Left cardiac atrium (tissue), 4 donors: ENCODE data around the gene UBLCP1. TPM values are rescaled to one million over a fixed set of nuclear protein-coding genes. Genes with fewer than 3 reads are reported as not detected.
A peak's percentile ranks its signal among the peaks of the same experiment; 100 is the strongest.
"Not testable (repeated sequence)": the region's sequence is repeated elsewhere in the genome, so short reads cannot be mapped to it uniquely, and the experiment has no call there.

ENCODE experiments used
- ATAC-seq, 2 donors: fragments of 200-7000 bp; cut with Tn5 transposase; one replicate each; pipeline ENCODE4 v1.9.1; 2020; ENCODE audit warnings: mild to moderate bottlenecking in 2 of 2, moderate library complexity in 2 of 2
- DNase-seq: peaks from one replicate; pipeline ENCODE4 v3.0.0-alpha.2; 2020
- intact Hi-C, 2 donors: fragments of 100-400 bp; cut with DNase I; formaldehyde crosslinking; loops; one replicate each; pipeline versions ENCODE4 v1.14.1 to v1.15.1; 2022 to 2023
- long read RNA-seq: library from polyadenylated mRNA; unstranded; transcript quantifications from one replicate; pipeline ENCODE4 v2.0.0, GENCODE V29; 2021
- total RNA-seq, 2 donors: library from RNA; stranded (reverse); fragmentation: NEBNext Ultra II Directional; extraction: Animal tissue kit (Norgen Biotek cat#: 25700); gene quantifications; one replicate each; pipeline ENCODE4 v1.2.1, GENCODE V29; 2021
- donor health status: DM: no; HTN: yes; CAD: no.
- donor health status: DM: no; HTN: yes; CAD: no; lungs with severe emphysema.
- donor health status: DM: yes; HTN: yes; CAD: no.
- donor health status: Dilated cardiomyopathy.

UBLCP1 gene
- total RNA-seq = 10 to 100 TPM; 13.6 to 15.5 TPM
- long read RNA-seq, transcript UBLCP1-201 (11 exons, 2,392 nt) = major isoform, 12 of 13 reads
- long read RNA-seq, partial matches to known transcripts = 1 of 13 reads
- long read RNA-seq, other reads (novel, unspliced or antisense) = 0 of 13 reads

DNA sequence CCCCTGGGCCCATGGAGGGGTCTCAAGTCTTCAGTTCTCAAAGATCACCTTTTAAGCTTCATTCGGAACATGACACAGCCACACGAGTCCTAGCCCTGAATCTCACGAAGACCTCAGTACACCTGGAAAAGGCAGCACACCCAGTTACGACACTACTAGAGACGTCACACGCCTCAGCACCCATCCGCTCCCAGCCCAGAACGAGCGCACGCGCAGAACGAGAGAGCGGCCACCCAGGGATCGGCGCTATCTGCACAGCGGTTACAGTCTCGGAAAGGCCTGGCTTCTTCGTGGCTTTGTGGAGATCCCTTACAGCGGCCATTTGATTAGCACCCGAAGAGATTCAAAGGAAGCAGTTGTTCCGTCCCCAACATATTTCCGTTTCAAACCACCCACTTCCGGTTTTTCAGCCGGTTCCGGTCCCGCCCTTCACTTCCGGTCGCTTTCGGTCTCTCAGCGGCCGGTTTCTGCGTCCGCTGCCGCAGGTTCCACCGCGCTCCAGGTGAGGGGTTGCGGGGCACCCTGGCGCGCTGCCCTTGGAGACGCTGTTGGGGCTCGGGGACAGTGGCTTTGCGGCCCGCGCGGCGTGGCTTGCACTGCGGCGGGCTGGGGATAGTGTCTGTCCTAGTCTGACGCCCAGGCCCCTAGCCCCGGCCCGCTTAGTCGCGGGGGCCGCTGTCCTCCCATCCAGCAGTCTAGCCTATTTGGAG lies at the start of gene UBLCP1:
TSS of gene UBLCP1 (plus strand) at position 432 of the 710 bp plus-strand sequence. CDS start 5,626 bp downstream, outside the sequence.
- peak; percentile 94 to 96 for ATAC-seq
- intact Hi-C loops = loop anchor here in 1 of 2 donors (2.0 kb wide), 1 partner anchor 106 kb away; no protein-coding TSS in a partner anchor
- peak; percentile 85 for DNase-seq

GRCh38 chr5:159214486-159215271 lies 48.4 kb upstream of the UBLCP1 start:
- DNase-seq (no peak), ATAC-seq (no peak)
- intact Hi-C loops = no loop called here

DNA sequence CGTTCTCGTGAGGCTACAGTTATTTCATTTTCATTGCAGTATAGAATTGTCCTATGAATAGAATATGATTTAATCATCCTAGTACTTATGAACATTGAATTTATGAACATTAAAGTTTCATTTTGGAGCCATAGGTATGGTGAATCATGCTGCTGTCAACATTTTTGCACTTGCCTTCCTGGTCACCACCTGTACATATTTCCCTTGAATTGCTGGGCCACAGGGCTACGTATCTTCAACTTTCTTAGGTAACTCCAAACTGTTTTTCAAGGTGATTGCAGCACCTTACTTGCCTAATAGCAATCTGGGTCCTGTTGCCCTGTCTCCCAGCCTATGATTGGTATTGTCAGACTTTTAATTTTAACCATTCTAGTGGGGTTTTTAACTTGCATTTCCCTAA lies 47.2 kb upstream of the UBLCP1 start:
- intact Hi-C loops = no loop called here
- ATAC-seq = no peak
- no peak for DNase-seq

DNA sequence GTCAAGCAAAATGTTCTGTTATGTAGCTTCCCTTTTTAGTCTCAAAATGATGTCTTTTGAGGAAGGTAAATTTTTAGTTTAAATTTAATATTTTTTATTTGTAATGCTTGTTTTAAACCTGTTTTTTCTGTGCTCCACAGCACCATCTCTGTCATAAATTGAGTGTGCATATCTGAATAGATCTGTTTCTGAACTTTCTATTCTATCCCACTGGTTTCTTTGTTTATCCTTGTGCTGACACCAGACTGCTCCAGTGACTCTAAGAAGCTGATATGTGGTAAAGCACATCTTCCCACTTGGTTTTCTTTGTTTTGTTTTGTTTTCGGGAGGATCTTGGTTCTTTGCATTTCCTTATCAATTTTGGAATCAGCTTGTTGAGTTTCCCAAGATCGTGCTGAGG lies 46.6 kb upstream of the UBLCP1 start:
- no peak for ATAC-seq
- intact Hi-C loops = no loop called here
- DNase-seq = no peak

DNA sequence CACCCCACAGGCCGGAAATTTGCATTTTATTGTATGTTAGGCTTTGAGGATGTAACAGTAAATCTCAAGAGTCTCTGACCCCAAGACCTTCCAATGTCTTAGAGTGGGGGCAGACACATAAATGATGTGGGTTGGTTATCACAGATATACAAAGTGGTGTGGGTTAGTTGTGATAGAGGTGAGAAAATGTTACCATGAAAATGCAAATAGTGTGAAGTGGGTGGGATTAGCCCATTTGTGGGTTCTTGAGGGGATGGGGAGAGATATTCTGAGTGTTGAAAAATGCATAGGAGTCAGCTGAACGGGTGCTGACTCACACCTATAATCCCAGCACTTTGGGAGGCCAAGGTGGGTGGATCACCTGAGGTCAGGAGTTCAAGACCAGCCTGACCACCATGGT lies 45.9 kb upstream of the UBLCP1 start:
- DNase-seq = no peak
- ATAC-seq = no peak
- intact Hi-C loops = no loop called here

GRCh38 chr5:159218595-159219023 lies 44.5 kb upstream of the UBLCP1 start:
- DNase-seq = no peak
- intact Hi-C loops = no loop called here
- no peak for ATAC-seq

DNA sequence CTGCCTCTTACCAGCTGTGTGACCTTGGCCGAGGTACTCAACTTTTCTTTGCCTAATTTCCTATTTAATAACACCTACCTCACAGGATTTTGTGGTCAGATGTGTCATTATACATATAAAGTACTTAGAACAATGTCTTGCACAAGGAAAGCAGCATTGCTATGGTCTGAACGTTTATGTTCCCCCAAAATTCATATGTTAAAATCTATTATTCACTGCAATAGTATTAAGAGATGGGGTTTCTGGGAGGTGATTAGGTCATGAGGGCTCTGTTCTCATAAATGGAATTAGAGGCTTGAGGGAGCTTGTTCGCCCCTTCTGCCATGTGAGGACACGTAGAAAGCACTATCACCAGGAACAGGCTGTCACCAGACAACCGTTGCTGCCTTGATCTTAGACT lies 42.9 kb upstream of the UBLCP1 start:
- ATAC-seq (no peak), DNase-seq (no peak)
- intact Hi-C loops = no loop called here

GRCh38 chr5:159223469-159223868 lies 39.6 kb upstream of the UBLCP1 start:
- DNase-seq = no peak
- no peak for ATAC-seq
- intact Hi-C loops = no loop called here

GRCh38 chr5:159224471-159224870 lies 38.6 kb upstream of the UBLCP1 start:
- intact Hi-C loops = no loop called here
- no peak for ATAC-seq
- DNase-seq = no peak

DNA sequence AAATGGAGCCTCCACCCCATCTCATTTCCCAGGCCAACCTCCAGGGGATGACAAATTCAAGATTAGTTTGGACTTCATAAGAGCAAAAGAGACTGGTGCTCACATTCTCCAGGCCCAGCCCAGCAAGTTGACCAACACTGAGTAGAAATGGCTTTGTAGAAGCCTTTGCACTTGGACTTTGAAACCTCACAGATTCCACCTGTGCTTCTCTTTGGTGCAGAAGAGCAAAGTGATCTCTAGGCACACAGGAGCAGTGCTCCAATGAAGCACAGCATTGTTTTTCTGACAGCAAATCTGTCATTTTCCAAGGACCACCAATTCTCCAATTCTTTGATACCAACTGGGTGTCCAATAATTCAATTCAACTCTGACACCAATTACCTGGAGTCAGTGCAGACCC lies 36.6 kb upstream of the UBLCP1 start:
- ATAC-seq = no peak
- intact Hi-C loops = no loop called here
- no peak for DNase-seq

GRCh38 chr5:159227452-159227851 lies 35.6 kb upstream of the UBLCP1 start:
- intact Hi-C loops = no loop called here
- DNase-seq = no peak
- ATAC-seq = no peak

DNA sequence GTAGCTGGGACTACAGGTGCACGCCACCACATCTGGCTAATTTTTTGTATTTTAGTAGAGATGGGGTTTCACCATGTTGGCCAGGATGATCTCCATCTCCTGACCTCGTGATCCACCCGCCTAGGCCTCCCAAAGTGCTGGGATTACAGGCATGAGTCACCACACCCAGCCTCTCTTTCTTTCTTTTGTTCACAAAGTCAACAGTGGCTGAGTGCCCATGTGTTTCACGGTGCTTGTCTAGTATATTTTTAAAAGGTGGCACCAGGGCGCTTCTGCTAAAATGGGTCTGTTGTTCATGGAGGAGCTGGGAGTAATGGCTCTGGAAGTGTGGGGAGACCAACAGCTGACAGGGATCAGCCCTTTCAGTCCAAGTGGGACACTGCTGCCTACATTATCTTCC lies 35.0 kb upstream of the UBLCP1 start:
- intact Hi-C loops, ATAC-seq, DNase-seq: not testable (repeated sequence)

DNA sequence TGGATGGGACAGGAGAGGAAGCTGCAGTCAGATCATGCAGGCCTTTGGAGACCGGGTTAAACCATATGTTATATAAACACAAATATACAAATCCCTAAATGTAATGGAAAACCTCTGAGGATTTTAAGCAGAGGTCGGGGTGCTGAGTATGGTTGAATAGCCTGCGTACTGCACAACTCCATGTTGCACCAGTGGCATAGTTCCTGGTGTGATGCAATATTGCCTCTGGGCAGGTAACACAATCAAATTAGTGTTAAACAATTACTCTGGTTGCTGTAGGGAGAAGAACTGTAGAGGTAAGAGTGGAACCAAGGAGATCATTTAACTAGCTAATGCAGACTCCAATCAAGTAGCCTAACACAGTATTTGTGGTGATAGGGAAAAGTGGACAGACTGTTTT lies 32.4 kb upstream of the UBLCP1 start:
- no peak for DNase-seq
- no peak for ATAC-seq
- intact Hi-C loops = no loop called here

GRCh38 chr5:159231167-159231566 lies 31.9 kb upstream of the UBLCP1 start:
- no peak for DNase-seq
- no peak for ATAC-seq
- intact Hi-C loops = no loop called here

GRCh38 chr5:159235871-159236520 lies 27.1 kb upstream of the UBLCP1 start:
- DNase-seq, ATAC-seq, intact Hi-C loops: not testable (repeated sequence)

DNA sequence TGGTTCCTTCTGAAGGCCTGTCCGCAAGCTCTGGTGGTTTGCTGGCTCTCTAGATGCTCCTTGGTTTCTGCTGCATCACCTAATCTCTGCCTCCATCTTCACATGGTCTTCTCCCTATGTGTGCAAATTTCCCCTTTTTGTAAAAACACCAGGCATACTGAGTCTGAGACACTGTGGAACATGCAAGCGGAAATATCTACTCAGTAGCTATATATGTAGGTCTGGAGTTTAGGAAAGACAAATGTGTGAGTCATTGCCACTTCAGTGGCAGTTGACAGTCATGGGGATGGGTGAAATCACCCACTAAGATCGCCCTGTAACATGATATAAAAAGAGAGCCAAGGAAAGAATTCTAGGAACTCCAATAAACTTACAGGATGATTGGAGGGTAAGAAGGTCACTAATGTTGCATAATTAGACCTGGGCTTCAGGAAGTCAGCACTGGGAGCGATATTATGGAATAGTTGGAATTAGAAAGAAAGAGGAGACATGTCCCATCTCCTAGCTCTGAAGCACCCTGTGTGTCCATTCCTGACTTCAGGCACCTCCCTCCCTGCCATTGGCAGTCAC lies 22.7 kb upstream of the UBLCP1 start:
- DNase-seq (no peak), ATAC-seq (no peak)
- intact Hi-C loops = no loop called here

GRCh38 chr5:159241946-159242552 lies 21.0 kb upstream of the UBLCP1 start:
- ATAC-seq (no peak), DNase-seq (no peak)
- intact Hi-C loops = no loop called here

DNA sequence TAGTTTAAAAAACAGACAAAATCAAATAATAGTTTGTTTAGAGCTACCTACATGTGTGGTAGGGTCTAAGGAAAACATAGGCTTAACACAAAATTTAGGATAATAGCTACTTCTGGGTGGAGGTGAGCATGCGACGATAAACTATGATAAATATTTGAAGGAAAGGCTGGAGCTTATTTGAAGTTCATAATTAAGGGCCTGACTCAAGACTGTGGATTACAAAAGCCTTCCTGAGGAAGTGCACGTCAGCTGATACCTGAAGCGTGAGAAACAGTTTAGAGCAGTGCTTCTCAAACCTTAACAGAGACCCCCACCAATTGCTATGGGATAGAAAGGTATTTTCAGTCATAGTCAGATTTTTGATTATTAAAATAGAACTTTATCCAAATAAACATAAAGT lies 20.4 kb upstream of the UBLCP1 start:
- ATAC-seq = no peak
- DNase-seq = no peak
- intact Hi-C loops = no loop called here

DNA sequence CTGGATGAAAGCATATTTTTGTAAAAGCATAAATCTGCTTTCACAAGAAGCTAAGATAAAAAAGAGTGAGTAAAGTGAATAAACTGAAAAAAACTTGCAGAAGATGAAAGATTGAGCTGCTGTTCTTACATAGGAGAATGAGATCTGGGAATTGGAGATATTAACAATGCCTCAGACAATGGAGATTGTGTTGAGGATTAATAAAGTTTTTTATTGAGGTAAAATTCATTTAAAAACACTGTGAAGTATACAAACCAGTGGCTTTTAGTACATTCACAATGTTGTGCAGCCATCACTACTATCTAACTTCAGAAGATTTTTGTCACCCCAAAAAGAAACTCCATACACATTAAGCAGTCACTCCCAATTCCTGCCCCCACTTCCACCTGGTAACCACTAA lies 19.7 kb upstream of the UBLCP1 start:
- intact Hi-C loops = no loop called here
- DNase-seq (no peak), ATAC-seq (no peak)
